ENCODE results near the gene TMEFF2.

DNA sequence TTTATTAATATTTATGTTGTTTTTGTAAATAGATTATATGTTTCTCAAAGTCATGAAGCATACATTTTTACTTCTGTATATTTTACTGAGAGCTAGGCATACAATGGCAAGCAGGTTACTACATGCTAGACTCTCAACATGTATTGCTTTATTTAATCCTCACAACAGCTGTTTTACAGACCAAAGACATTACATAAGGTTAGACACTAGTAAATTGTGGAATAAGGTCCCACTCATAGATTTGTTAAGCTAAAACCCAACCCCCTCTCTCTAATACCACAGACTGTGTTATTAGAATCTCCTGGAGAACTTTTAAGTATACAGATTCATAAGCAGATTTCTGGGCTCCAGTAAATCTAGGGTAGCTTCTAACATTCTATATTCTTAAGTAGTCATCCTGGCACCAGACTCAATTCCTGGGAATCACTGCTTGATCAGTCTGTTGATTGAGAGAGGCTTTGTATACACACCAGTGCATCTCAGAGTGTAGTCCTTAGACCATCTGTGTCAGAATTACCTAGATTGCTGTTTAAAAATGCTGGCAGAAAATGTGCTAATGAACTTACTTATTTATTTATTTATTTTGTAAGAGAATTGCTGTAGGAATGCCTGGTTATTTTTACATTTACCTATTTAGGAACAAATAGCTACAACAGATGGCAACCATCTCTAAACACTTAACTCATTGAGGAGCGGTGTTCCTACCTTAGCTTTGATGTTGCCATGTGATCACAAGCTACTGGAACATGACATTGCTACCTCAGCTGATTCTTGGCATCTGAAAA is 194.3 kb downstream of the TMEFF2 start:
- TF ChIP-seq, protein P1, sequence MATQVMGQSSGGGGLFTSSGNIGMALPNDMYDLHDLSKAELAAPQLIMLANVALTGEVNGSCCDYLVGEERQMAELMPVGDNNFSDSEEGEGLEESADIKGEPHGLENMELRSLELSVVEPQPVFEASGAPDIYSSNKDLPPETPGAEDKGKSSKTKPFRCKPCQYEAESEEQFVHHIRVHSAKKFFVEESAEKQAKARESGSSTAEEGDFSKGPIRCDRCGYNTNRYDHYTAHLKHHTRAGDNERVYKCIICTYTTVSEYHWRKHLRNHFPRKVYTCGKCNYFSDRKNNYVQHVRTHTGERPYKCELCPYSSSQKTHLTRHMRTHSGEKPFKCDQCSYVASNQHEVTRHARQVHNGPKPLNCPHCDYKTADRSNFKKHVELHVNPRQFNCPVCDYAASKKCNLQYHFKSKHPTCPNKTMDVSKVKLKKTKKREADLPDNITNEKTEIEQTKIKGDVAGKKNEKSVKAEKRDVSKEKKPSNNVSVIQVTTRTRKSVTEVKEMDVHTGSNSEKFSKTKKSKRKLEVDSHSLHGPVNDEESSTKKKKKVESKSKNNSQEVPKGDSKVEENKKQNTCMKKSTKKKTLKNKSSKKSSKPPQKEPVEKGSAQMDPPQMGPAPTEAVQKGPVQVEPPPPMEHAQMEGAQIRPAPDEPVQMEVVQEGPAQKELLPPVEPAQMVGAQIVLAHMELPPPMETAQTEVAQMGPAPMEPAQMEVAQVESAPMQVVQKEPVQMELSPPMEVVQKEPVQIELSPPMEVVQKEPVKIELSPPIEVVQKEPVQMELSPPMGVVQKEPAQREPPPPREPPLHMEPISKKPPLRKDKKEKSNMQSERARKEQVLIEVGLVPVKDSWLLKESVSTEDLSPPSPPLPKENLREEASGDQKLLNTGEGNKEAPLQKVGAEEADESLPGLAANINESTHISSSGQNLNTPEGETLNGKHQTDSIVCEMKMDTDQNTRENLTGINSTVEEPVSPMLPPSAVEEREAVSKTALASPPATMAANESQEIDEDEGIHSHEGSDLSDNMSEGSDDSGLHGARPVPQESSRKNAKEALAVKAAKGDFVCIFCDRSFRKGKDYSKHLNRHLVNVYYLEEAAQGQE (IDR thresholded peaks at IDR 0.05; ENCODE audit: unreplicated experiment) = no peak
- TF ChIP-seq, protein P2, sequence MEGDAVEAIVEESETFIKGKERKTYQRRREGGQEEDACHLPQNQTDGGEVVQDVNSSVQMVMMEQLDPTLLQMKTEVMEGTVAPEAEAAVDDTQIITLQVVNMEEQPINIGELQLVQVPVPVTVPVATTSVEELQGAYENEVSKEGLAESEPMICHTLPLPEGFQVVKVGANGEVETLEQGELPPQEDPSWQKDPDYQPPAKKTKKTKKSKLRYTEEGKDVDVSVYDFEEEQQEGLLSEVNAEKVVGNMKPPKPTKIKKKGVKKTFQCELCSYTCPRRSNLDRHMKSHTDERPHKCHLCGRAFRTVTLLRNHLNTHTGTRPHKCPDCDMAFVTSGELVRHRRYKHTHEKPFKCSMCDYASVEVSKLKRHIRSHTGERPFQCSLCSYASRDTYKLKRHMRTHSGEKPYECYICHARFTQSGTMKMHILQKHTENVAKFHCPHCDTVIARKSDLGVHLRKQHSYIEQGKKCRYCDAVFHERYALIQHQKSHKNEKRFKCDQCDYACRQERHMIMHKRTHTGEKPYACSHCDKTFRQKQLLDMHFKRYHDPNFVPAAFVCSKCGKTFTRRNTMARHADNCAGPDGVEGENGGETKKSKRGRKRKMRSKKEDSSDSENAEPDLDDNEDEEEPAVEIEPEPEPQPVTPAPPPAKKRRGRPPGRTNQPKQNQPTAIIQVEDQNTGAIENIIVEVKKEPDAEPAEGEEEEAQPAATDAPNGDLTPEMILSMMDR (conservative IDR thresholded peaks at IDR 0.05; ENCODE audit: low read depth in 2 of 2) = no peak
- TF ChIP-seq POLR2AphosphoS5 (IDR thresholded peaks at IDR 0.05; ENCODE audit: low read depth) = no peak
- TF ChIP-seq EZH2 (IDR thresholded peaks at IDR 0.05; ENCODE audit: low read depth, unreplicated experiment) = no peak
- no peak for TF ChIP-seq EZH2phosphoT487 (IDR thresholded peaks at IDR 0.05; ENCODE audit: unreplicated experiment)
- TF ChIP-seq NANOG (IDR thresholded peaks at IDR 0.05; ENCODE audit: borderline replicate concordance) = no peak
- no peak for TF ChIP-seq CREB1 (CRISPR knock-in tag; IDR thresholded peaks at IDR 0.05; ENCODE audit: low read depth)
- no peak for TF ChIP-seq STAT1 (IDR thresholded peaks at IDR 0.05; ENCODE audit: unreplicated experiment)
